ENCODE results near the gene CREB3L1.

DNA sequence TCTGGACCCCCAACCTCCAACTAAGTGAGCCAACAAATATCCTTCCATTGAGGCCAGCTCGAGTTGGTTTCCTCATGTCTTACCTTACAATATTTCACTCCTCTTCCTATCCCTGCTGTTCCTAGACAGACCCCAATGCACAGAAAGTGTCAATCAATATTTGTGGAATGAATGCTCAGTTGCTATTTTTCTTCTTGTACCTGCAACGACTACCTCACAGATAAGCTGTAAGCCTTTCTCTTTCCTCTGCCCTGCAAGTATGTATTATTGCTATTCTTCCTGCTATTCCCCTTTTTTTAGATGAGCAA lies 26.8 kb upstream of the CREB3L1 start:
- TF ChIP-seq, protein P1, sequence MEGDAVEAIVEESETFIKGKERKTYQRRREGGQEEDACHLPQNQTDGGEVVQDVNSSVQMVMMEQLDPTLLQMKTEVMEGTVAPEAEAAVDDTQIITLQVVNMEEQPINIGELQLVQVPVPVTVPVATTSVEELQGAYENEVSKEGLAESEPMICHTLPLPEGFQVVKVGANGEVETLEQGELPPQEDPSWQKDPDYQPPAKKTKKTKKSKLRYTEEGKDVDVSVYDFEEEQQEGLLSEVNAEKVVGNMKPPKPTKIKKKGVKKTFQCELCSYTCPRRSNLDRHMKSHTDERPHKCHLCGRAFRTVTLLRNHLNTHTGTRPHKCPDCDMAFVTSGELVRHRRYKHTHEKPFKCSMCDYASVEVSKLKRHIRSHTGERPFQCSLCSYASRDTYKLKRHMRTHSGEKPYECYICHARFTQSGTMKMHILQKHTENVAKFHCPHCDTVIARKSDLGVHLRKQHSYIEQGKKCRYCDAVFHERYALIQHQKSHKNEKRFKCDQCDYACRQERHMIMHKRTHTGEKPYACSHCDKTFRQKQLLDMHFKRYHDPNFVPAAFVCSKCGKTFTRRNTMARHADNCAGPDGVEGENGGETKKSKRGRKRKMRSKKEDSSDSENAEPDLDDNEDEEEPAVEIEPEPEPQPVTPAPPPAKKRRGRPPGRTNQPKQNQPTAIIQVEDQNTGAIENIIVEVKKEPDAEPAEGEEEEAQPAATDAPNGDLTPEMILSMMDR (conservative IDR thresholded peaks at IDR 0.05; ENCODE audit: low read length) = no peak
- no peak for TF ChIP-seq EZH2phosphoT487 (IDR thresholded peaks at IDR 0.05; ENCODE audit: borderline replicate concordance)

Data from Loucy (cell line).